ENCODE measurements around the gene ENTPD8.

Gene ENTPD8

GRCh38 chr9:137447722-137448601 lies 6.8 kb upstream of the ENTPD8 start:
- no peak for DNase-seq (ENCODE audit: low spot score)

GRCh38 chr9:137446851-137447471 lies 5.8 kb upstream of the ENTPD8 start:
- DNase-seq (ENCODE audit: low spot score) = no peak

GRCh38 chr9:137445930-137446431 lies 4.8 kb upstream of the ENTPD8 start:
- DNase-seq (ENCODE audit: low spot score) = no peak

- DNase-seq (ENCODE audit: low spot score) = peak; percentile 66
These were observed 4.2 kb upstream of the ENTPD8 start for GRCh38 chr9:137445275-137445807.

GRCh38 chr9:137444106-137444790 lies 3.1 kb upstream of the ENTPD8 start:
- DNase-seq (ENCODE audit: low spot score) = no peak

- DNase-seq (ENCODE audit: low spot score) = no peak
These were observed 771 bp upstream of the ENTPD8 start for GRCh38 chr9:137441935-137442321.

GRCh38 chr9:137439158-137439714 lies 1.9 kb downstream of the ENTPD8 start:
- no peak for DNase-seq (ENCODE audit: low spot score)

GRCh38 chr9:137438591-137439157 lies 2.5 kb downstream of the ENTPD8 start:
- no peak for DNase-seq (ENCODE audit: low spot score)

- no peak for DNase-seq (ENCODE audit: low spot score)
These were observed 3.2 kb downstream of the ENTPD8 start for GRCh38 chr9:137437691-137438590.

- DNase-seq (ENCODE audit: low spot score) = no peak
These were observed 4.2 kb downstream of the ENTPD8 start for GRCh38 chr9:137436761-137437600.

- peak; percentile 84 for DNase-seq (ENCODE audit: low spot score)
These were observed 5.0 kb downstream of the ENTPD8 start for GRCh38 chr9:137435980-137436760.

- no peak for DNase-seq (ENCODE audit: low spot score)
These were observed 5.7 kb downstream of the ENTPD8 start for GRCh38 chr9:137435381-137435891.

- no peak for DNase-seq (ENCODE audit: low spot score)
These were observed 6.4 kb downstream of the ENTPD8 start for GRCh38 chr9:137434498-137435380.

GRCh38 chr9:137433916-137434431 lies 7.2 kb downstream of the ENTPD8 start:
- DNase-seq (ENCODE audit: low spot score) = no peak

GRCh38 chr9:137433349-137433915 lies 7.7 kb downstream of the ENTPD8 start:
- no peak for DNase-seq (ENCODE audit: low spot score)

- DNase-seq (ENCODE audit: low spot score) = no peak
These were observed 8.3 kb downstream of the ENTPD8 start for GRCh38 chr9:137432687-137433348.
